ENCODE results near the gene BMPER.

- TF ChIP-seq CTCF (IDR thresholded peaks at IDR 0.05) (no peak), RFX5 (IDR thresholded peaks at IDR 0.05; ENCODE audit: low read length) (no peak), RAD21 (IDR thresholded peaks at IDR 0.05; ENCODE audit: low read length) (no peak), FOXJ3 (CRISPR knock-in tag; IDR thresholded peaks at IDR 0.05) (no peak), EP300 (IDR thresholded peaks at IDR 0.05; ENCODE audit: borderline replicate concordance in 1 of 2, low read depth in 1 of 2, low read length in 1 of 2) (no peak), GABPA (IDR thresholded peaks at IDR 0.05; ENCODE audit: low read depth) (no peak), SMC3 (IDR thresholded peaks at IDR 0.05; ENCODE audit: low read depth, low read length) (no peak), FOSL2 (IDR thresholded peaks at IDR 0.05; ENCODE audit: borderline replicate concordance, low read depth) (no peak), PBX3 (IDR thresholded peaks at IDR 0.05) (no peak), FOXM1 (IDR thresholded peaks at IDR 0.05; ENCODE audit: low read depth) (no peak), ZBTB33 (IDR thresholded peaks at IDR 0.05; ENCODE audit: borderline replicate concordance, low read depth) (no peak), CHD2 (IDR thresholded peaks at IDR 0.05; ENCODE audit: low read length, partially characterized antibody) (no peak), EZH2phosphoT487 (IDR thresholded peaks at IDR 0.05; ENCODE audit: borderline replicate concordance, low read depth) (no peak), JUND (IDR thresholded peaks at IDR 0.05) (no peak)
Measured at GRCh38 chr7:34111031-34111430, 205.7 kb downstream of the BMPER start.
